GM21576 (cell line): ENCODE results near the gene AMELX.

Source experiments
- ATAC-seq: cut with Tn5 transposase; IDR thresholded peaks from one replicate; pipeline ENCODE4 v1.9.1; 2021; ENCODE audit warnings: mild to moderate bottlenecking, moderate library complexity; ENCODE audit not compliant: unreplicated experiment

AMELX gene

DNA sequence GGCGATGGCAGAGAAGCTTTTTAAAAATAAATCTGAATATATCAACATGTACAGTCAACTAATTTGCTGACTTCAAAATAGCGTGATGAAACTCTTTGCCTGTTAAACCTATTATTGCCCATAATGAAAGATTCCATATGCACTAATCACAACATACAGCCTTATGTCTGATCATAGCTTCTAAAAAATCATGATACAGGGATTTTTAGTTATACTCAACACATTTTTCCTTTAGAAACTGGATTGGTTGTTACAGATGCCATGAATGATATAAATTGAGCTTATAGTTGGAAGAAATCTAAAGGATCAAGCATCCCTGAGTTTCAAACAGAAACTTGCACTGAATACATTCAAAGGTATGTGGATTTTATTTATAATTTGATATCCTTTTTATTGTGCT lies at the start of gene AMELX:
AMELX (plus strand) TSS at position 301 of the 400 bp plus-strand sequence. CDS start 1,376 bp downstream, outside the sequence.
- ATAC-seq, result no peak

DNA sequence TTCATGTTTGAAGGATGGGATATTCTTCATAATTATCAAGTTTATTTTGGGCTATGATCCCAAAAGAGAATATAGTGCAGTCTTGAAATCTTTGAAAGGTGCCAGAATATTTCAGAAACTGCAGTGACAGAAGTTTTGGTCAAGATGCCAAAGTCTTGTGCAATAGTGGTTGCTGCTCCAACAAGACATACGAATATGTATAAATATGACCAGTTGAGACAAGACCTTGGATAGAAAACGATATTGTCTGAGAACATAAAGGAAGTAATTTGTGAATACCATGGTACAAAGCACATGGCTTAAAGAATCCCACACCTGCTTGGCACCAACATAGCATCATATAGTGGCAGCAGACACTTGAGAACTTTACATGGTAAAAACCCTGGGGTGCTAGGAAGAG lies 48.6 kb upstream of the AMELX start:
- ATAC-seq, result no peak

DNA sequence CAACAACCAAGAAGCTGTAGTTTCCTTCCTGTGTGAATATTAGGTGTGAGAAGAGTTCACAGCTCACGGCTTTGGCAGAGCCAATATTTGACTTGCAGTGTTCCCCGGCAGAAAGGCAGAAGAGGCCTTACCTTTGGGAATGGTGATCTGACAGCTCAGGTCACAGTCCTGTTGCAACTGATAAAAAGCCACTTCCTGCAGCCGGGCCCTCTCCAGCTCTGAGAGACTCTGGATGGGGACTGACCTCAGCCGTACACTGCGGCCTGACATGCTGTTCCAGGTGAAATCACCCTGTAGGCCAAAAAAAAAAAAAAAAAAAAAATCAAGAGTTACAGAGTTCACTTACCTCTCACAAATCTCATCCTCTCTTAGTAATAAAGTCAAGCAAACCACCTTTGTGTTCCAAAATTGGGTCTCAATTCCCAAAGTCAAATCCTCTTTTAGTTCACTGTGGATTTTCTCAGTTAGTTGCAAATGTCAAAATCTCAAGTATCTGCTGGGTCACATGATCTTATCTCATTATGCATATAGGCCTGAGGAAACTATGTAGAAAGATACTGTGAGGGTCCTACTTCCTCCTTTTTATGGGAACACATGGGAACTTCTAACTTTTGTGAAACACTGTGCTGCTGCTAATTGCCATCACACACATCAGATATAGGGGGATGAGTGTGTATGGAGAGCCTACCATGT lies 38.6 kb upstream of the AMELX start:
- ATAC-seq, result no peak

DNA sequence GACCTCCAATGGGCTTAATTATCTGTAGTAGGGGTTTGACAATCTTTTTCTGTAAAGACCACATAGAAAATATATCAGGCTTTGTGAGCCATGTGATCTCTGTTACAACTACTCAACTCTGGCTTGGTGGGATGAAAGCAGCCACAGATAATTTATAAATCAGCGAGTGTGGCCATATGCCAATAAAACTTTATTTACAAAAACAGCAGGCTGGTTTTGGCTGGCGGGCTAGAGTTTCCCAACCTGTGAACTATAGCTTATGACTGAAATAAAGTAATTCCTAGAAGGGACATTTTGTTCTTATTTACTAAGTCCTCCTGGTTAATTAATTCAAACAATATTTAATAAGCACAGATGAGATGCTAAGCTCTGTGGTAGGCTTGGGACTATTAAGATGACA lies 35.9 kb upstream of the AMELX start:
- no peak for ATAC-seq

DNA sequence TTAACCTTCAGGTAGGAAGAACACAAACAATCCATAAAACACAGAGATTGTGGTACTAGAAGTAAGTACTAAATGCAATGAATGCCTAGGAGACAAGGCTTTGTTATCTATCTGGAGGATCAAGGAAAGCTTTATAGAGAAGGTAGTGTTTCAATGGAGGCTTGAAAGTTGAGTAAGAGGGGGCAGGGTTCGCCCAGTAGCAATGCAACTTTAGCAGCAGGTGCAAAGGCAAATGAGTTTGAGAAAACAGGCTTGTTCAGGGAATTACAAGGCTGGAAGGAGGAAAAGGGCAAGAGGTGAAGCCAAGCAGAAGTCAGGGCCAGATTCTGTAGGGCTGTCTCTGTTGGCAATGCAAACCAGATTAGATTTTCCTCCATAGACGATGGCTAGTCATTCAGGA lies 35.5 kb upstream of the AMELX start:
- ATAC-seq, result no peak

DNA sequence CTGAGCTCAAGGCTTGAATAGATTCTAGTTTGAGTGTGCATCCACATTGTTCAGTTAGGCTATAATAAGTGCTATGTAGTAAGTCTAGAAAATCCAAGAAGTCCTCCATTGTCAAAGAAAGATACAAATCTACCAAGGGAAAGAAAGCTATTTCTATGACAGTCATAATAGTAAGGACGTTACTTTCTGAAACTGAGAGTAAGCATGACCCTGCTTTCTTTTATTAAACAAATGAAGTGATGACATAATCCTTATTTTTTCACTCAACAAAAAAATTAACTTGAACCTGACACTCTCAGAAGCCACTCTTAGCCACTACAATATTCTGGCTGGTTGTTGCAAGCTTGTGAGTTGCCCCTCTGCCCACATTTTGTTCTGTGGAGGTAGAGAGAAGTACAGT lies 33.8 kb upstream of the AMELX start:
- no peak for ATAC-seq

DNA sequence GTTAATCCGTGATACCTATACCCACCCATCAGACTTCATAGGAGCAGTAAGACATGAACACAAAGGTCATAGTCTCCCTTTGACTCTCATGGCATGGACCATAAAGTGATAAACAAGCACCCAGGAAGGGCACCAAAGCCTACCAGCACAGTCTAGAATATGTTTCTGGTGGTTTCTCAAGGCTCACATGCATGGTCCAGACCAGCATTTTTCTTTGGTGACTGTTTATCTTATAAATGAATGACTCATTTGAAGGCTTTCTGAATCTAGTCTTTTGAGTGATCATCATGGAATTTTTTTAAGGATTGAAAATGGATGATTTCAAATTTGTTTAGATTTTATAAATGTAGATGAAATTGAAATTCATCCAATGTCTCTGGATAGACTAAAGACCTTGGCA lies 32.0 kb upstream of the AMELX start:
- ATAC-seq, result no peak

DNA sequence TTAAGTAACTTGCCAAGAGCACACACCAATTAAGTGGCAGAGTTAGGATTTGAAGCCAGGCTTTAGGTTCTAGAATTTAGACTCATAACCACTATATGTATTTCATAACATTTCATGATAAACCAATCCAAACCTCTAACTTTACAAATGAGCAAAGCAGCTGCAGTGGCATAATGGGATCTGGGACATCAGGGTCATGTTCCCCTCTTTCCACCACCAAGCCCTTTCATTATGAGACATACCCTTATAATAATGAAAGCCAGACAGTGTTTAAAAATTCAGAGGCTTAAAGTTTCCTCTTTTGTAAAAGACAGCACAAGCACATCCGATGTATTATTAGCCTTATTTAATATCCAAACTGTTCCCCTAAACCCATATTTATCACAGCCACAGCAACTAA lies 28.3 kb upstream of the AMELX start:
- no peak for ATAC-seq

DNA sequence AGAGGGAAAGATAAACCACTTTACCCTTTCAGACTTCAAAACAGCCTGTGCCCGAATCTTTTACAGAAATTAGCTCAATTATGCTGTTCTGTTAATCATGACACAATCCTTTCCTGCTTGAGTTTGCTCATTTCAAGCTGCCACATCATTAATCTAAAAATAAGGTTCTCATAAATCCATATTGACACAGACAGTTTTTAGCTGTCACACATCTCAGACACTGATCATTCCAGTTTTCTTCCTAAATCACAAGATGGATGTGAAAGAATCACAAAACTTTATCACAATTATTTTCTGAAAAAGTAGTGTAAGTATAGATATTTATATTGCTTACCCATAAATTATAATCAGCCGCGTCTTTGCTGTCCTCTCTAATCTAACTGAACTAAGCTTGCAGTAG lies 27.9 kb upstream of the AMELX start:
- ATAC-seq, result no peak

DNA sequence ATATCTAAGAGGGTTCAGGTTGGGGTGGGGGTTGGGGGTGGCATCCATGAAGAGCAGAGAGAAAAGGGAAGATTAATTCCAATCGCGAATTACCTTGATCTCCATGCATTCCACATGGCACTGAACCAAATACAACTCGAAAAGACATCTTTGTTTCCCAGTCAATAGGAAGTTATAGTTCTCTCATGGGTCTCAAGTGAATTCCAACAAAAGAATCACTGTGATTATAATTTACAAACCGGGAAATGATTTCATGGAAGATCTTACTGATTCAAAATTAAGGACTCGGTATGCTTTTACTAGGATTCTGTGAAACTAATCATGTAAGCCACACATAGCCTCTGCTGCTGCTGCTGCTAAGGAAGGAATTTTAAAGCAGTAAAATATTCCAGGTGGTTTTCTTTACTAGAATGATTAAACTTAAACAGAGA lies 26.6 kb upstream of the AMELX start:
- no peak for ATAC-seq

DNA sequence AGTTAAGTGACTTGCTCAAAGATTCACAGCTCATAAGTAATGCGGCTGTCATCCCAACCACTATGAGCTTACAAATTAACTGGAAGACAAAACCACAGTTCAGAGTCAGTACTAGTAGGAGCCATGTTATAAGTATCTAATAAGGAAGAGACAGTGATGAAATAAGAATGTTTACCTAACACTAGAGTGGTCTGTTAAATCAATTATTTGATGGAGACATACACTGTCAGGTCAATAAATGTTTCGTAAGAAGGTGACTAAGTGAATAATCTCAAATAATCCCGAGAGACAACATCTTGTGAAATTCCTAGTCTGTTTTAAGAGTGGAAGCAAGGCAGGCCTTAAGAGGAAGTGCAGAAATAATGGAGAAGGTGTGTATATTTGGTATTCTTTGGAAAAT lies 25.8 kb upstream of the AMELX start:
- no peak for ATAC-seq

DNA sequence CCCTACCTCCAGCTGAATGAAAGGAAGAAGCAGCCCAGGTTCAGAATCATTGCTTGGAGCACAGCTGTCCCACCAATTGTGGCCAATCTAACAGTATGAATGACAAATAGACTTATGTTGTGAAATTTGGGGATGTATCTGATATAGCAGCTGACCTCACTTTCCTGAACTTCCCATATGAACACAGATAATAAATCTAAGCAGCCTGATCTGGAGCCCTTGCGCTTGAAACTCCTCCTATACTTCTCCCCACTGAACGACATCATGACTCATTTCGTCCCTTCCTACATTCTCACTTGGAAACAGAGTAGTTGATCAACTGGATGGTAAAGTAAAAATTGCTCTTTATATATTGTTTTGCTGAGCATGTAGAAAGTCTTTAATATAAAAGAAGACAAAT lies 24.2 kb upstream of the AMELX start:
- no peak for ATAC-seq

DNA sequence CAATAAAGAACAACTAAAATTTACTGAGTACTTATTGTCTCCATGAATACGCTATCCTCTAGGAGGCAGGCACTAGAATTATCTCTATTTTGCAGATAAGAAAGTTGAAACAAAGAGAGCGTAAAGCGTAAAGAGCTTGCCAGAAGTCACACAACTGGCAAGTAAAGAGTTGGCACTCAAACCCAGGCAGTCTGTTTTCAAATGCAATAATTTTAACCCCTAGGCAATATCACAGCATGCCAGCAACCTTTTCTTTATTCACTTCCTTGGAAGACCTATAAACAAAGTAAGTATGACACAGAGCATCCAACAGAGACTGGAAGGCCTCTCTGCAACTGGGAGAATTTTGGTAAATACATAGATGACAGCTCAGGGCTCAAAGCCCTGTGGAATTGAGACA lies 23.2 kb upstream of the AMELX start:
- ATAC-seq, result no peak

DNA sequence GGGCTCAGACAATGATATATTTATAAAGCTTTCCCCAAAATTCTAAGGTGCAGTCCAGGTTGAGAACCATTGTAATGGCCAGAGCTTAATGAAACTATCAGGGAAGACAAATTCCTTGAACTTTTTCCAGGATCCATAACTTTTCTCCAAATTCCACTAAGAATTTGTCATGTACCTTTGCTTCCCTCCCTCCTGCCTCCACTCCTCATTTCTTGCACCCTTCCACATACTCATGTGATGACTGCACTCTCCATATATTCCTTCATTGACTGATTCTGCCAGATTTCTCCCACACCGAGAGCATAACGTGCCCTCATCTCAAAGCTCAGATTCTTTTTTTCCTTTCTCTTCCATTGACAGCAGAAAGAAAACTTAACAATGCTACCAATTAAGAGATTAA lies 20.9 kb upstream of the AMELX start:
- no peak for ATAC-seq

DNA sequence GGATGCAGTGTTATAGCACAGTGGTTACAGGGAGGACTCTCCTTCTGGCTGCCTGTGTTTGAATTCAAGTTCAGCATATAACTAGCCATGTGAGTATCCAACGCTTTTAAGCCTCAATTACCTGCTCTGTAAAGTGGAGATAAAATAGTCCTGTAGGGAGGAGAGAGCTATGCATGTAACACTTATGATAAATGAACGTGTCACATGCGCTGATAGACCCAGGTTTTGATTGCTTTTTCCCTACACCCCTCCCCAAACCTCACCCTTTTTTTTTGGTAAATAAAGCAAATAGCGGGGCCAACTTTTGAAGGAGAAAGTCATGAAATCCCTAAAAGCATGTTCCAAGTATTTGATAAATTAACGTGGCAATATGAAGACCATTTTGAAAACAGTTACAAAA lies 20.4 kb upstream of the AMELX start:
- ATAC-seq, result no peak

DNA sequence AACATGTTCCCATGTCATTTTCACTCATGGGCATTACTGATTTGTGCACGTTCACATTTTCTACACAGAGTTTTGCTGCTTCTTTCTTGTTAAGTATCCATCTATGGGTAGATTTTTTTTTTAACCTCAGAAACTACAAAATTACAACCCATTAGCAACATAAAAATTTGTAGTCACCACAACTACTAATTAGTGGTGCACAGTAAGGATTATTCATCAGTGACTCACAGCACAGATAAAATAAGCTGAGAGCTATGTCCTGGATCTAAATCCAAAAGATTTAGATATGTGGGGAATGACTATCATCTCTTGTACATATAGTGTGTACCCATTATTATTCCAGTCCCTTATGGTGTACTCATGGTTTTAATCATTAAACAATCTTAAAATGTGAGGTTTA lies 19.7 kb upstream of the AMELX start:
- ATAC-seq, result no peak

DNA sequence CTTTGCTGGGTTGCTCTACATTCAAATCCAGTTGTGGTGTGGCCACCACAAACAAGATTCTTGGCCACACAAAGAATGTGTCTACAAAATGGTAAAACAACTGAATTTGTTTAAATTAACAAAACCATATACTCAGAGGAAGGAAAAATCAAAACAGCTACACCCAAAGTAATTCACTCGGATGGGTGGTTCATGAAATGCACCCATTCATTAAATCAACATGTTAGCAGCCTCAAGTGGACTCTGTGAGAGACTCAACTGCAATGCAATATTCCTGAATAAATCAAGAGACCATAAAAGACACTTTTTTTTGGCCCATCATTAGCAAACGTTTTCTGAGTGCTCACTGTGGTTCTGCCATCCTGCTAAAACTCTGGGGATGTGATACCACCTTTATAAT lies 11.2 kb upstream of the AMELX start:
- no peak for ATAC-seq

DNA sequence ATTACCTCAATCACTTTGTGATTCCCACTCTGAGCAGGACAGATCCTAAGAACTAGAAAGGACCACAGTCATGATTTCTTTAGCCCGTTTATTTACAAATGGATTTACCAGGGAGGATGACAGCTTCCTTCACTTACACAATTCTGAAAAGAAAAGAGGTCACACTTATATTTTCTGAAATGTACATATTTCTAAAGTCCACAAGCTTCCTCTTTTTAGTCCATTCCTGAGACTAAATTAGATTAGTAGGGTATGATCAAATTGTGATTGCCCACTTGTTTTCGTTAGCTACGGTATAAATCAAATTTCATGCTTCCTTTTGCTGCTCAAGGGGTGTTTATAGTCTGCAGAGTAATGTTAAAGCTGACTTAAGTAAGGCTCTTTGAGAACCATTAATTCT lies 7.6 kb upstream of the AMELX start:
- no peak for ATAC-seq

DNA sequence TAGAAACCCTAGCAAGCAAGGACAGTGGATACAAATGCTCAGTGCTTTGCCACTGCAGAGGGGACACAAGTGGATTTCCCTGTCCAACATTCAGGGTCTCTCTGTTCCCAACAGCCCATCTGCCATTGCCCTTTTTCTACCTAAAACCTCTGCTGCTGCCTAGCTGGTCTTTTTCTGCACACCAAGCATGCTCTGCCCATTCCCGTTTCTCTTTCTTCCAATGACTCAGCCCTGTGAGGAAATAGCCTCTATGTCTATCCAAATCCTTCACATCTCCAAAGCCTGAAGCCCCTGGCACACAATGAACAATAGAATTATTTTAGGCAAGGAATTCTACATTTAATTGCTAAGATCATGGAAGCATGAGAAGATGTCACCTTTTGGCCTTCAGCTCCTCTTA lies 5.7 kb upstream of the AMELX start:
- no peak for ATAC-seq

DNA sequence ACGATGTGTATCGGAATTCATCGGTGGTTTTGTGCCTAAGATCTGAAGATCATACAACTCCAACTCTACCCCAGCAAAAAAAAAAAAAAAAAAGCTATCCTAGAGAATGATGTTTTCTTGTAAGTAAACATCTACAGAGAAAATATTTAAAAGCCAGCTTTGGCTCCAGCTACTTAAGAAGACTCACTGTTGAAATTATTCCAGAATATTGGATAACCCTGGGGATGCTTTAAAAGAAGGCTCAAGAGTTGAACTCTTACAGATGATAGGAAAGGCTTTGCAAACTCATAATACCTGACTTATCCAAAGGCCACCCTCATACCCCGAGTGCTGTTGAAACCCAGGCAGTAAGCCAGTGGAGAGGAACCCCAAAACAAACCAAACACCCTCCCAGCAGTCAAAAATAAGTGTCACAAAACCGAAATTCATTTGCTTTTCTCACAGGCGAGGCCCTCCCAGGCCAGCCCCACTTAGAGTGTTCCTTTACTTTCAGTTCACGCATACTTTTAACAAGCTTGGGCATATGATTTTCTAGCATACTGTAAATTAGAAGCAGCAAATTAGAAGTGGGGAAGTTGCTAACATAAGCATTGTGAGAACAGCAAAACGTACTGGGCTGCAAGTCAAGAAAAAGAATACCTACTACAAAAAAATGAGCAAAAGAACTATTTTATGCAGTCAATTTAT lies 2.7 kb upstream of the AMELX start:
- ATAC-seq, result no peak

DNA sequence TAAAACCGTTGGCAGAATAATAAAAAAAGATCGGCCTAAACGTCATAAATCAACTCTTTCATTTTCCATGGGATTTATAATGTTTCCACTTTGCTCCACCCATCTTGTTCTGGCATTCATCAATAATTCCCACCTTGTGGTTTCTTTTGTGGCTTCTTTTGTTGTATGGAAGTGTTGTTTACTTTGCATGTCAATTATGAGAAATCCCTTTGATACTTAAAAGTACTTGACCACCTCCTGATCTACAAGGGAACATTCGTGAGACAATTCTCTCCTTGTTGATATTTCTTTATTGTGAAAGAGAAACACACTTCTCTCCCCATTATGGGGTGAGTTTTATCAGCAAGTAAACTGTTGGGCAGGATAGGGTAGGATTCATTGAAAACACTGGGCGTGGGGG lies 2.8 kb downstream of the AMELX start:
- ATAC-seq, result no peak

DNA sequence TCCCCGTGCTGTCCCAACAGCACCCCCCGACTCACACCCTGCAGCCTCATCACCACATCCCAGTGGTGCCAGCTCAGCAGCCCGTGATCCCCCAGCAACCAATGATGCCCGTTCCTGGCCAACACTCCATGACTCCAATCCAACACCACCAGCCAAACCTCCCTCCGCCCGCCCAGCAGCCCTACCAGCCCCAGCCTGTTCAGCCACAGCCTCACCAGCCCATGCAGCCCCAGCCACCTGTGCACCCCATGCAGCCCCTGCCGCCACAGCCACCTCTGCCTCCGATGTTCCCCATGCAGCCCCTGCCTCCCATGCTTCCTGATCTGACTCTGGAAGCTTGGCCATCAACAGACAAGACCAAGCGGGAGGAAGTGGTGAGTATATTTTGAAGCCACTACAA lies 5.4 kb downstream of the AMELX start:
- no peak for ATAC-seq

DNA sequence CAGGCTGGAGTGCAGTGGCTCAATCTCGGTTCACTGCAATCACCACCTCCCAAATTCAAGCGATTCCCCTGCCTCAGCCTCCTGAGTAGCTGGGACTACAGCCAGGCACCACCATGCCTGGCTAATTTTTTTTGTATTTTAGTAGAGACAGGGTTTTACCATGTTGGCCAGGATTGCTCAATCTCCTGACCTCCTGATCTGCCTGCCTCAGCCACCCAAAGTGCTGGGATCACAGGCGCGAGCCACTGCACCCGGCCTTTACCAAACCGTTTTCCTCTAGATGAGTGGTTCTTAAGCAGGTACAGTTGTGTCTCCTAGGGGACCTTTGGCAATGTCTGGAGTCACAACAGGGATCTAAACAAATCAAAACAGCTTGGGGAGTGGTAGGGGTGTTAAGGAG lies 11.6 kb downstream of the AMELX start:
- ATAC-seq, result no peak
